ENCODE measurements around the gene SH3PXD2A. TPM values are rescaled to one million over a fixed set of nuclear protein-coding genes. Genes with fewer than 3 reads are reported as not detected.
A peak's percentile ranks its signal among the peaks of the same experiment; 100 is the strongest.

SH3PXD2A gene
- total RNA-seq, 1 donor from 2014 or later, result 38.6 TPM

DNA sequence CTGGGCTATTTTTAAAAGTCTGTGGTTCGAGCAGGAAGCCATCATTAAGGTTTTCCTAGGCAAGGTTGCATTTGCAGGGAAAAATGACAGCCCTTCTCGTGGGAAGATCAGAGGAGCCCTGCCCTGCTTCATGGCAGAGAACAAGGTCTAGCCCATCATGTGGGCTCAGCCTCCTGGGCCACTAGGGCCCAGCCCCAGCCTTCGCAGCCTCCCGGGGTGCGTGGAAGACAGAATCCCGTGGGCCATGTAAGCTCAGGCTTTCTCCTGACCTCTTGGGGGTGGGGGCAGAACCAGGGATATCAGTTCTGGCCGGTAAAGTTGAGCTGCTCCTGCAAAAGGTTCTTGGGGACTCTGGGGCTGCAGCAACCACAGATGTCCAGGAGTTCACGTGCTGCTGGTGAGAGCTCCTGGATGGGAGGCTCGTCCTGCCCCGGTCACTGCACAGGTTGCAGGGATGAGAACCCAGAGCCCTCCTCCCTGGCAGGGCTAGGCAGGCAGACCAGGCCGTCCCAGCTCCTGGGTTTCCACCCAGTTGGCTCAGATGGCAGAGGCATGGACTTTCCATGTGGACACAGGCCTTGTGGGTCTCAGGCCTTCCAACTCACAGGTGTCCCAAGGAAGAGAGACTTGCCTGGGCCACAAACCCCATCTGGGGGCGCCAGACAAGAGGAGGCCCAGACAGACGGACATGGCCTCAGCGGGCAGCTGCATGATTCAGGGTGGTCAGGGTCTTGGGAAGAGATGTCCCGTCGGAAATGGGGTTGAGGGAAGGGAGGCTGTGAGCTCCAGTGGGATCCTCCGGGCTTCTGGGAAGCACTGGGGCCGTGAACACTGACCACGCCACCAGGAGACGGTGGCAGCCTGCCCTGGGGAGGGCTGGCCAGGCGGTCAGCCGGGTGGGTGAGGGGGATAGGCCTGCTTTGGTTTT lies 235.7 kb downstream of the SH3PXD2A start:
- peaks cover 7% of the 10 kb centered on the region for H3K36me3 Mint-ChIP-seq
- no peaks in the 10 kb centered on the region for H3K9me3 Mint-ChIP-seq
- no peak overlapping the region for H3K4me3 Mint-ChIP-seq
- H3K4me1 Mint-ChIP-seq (ENCODE audit: unreplicated experiment), result peaks cover 8% of the 10 kb centered on the region
- DNase-seq (ENCODE audit: extremely low spot score, unreplicated experiment), result no peak
- no peak overlapping the region for H3K27ac Mint-ChIP-seq
- no peaks in the 10 kb centered on the region for H3K27me3 Mint-ChIP-seq
- TF ChIP-seq, protein P1, sequence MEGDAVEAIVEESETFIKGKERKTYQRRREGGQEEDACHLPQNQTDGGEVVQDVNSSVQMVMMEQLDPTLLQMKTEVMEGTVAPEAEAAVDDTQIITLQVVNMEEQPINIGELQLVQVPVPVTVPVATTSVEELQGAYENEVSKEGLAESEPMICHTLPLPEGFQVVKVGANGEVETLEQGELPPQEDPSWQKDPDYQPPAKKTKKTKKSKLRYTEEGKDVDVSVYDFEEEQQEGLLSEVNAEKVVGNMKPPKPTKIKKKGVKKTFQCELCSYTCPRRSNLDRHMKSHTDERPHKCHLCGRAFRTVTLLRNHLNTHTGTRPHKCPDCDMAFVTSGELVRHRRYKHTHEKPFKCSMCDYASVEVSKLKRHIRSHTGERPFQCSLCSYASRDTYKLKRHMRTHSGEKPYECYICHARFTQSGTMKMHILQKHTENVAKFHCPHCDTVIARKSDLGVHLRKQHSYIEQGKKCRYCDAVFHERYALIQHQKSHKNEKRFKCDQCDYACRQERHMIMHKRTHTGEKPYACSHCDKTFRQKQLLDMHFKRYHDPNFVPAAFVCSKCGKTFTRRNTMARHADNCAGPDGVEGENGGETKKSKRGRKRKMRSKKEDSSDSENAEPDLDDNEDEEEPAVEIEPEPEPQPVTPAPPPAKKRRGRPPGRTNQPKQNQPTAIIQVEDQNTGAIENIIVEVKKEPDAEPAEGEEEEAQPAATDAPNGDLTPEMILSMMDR (conservative IDR thresholded peaks at IDR 0.05), result no peak

DNA sequence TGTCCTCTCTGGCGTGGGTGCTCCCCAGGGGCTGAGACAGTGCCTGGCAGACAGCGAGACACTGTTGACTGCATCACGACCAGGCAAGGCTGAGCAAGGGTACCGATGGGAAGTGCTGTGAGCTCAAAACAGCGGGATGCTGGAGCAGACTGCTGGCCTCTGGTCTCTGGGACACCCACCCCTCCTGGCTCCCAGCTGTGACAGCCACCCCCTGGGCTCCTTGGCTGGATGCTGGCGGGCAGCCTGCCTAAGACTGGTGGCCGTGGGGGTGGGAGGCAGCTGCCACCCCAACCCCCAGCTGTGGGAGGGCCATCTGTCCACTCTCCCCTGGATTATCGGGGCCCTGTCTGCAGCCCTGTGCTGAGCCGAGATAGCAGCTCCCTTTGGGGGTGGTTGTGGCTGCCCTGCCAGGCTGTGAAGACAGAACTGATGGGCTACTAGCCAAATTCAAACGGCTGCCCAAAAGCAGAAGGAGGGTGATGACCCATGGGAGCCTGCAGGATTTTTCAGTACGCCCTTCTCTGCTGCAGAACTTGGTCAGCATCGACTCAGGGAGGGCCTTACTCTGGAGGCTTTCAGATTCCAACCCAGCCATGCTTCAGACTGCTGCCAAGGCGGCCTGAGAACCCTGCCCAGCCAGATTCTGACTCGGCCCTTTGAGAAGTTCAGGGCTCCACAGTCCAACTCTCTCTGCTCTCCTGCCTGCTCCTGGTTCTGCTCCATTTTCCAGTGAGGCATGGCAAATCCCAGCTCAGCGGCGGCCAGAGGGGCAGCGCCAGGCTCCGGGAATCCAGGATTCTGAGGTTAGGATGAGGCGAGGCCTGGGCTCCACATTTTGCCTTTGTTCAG lies 236.6 kb downstream of the SH3PXD2A start:
- DNase-seq (ENCODE audit: extremely low spot score, unreplicated experiment), result no peak
- Mint-ChIP-seq H3K4me3 (no peak overlapping the region), H3K27me3 (no peaks in the 10 kb centered on the region), H3K4me1 (ENCODE audit: unreplicated experiment) (peaks cover 12% of the 10 kb centered on the region), H3K9me3 (no peaks in the 10 kb centered on the region), H3K36me3 (peaks cover 10% of the 10 kb centered on the region), H3K27ac (no peak overlapping the region)
- TF ChIP-seq, protein P1 (conservative IDR thresholded peaks at IDR 0.05), result no peak

DNA sequence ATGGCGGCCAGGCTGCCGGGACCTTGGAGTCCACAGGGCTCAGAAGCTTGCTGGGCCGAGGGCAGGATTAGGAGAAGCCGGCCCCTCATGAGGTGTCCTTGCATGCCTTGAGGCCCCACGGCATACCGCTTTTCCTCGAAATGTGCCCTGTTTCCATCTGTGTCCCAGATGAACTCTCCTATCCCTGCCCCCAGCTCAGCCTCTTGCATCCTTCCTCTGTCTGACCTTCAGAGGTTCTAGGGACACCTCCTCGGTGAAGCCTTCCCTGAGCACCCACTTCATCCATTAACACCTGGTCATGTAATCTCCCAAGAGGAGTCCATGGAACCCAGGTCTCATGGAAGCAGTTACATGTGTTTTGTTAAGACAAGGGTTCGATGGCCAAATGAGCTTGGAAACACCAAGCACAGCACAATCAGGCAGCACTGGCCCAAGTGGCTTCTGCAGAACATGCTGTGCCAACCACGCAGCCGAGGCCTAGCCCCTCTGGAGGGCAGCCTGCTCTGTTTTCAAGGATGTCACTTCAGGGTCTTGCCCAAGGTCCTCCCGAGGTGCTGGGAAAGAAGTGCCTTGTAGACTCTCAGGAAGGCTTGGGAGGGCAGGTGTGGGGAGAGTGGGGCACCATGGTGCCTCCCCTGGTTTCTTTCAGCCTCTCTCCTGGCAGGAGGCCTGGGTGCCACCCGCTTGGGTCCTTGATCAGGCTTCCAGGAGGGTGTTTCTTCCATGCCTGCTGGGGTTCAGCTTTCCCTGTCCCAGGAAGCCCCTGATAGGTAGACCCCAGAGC lies 237.6 kb downstream of the SH3PXD2A start:
- H3K27ac Mint-ChIP-seq, result no peak overlapping the region
- TF ChIP-seq, protein P1 (conservative IDR thresholded peaks at IDR 0.05), result no peak
- no peaks in the 10 kb centered on the region for H3K9me3 Mint-ChIP-seq
- peaks cover 12% of the 10 kb centered on the region for H3K4me1 Mint-ChIP-seq (ENCODE audit: unreplicated experiment)
- H3K4me3 Mint-ChIP-seq, result no peak overlapping the region
- DNase-seq (ENCODE audit: extremely low spot score, unreplicated experiment), result no peak
- H3K27me3 Mint-ChIP-seq, result no peaks in the 10 kb centered on the region
- H3K36me3 Mint-ChIP-seq, result peaks cover 13% of the 10 kb centered on the region

DNA sequence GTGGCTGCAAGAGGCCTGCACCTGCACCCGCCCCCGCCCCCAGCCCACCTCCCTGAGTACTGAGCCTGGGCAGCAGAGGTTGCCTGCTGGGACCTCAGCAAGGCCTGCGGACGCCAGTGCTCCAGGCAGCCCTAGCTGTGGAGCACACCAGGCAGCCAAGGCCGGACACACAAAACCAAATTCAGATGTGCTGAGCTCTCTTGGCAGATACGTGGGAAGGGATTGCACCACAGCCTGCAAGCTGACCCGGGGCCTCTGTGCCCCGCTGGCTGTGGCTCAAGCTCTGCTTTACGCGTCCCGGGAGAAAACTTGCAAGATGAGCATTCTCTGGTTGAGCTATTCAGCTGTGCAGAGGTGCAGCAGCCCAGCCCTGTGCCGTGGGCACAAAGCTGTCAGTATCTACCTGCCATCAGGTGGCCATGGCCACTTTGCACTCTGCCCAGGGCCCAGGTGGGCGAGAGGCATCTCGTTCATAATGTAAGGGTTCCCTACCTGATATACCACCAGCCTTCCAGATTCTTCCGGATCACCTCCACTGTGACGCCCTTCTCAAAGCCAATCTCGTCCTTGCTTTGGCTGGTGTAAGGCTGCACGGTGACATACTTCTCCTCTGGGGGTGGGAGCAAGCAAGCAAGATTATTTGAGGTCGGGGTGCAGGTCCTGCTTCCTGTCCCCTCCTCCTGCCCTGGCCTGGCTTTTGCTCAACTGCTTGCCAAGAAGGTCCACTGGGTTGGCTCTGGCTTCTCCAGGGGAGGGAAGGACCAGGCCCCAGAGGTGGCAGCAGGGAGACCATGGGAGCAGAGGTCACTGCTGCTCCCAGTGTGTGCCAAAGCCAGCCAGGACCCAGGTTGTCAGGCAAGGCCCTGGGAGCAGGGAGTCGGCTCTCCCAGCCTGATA lies 238.4 kb downstream of the SH3PXD2A start:
- H3K36me3 Mint-ChIP-seq, result peaks cover 13% of the 10 kb centered on the region
- TF ChIP-seq, protein P1 (conservative IDR thresholded peaks at IDR 0.05), result no peak

More for the DNA sequence above, 238.4 kb downstream of the SH3PXD2A start:
- DNase-seq (ENCODE audit: extremely low spot score, unreplicated experiment), result no peak
- H3K9me3 Mint-ChIP-seq, result no peaks in the 10 kb centered on the region
- no peaks in the 10 kb centered on the region for H3K27me3 Mint-ChIP-seq
- no peak overlapping the region for H3K4me3 Mint-ChIP-seq
- H3K4me1 Mint-ChIP-seq (ENCODE audit: unreplicated experiment), result peaks cover 12% of the 10 kb centered on the region
- peak overlapping the region; percentile 26 for H3K27ac Mint-ChIP-seq

Data from type B pancreatic cell (in vitro differentiated cells).